Neuron (in vitro differentiated cells): ENCODE results near the gene CDC73.
"Not testable (repeated sequence)": the region's sequence is repeated elsewhere in the genome, so short reads cannot be mapped to it uniquely, and the experiment has no call there.

Experiments
- H2AFZ ChIP-seq: one replicate; pipeline ENCODE4 v1.6.1; 2013; ENCODE audit warnings: low read depth, mild to moderate bottlenecking, inconsistent platforms, low read length, moderate library complexity
- H3K27me3 ChIP-seq: one replicate; pipeline ENCODE4 v1.6.1; 2013; ENCODE audit warnings: low read length; ENCODE audit not compliant: insufficient read depth
- H3K36me3 ChIP-seq: one replicate; pipeline ENCODE4 v1.6.1; 2013; ENCODE audit warnings: low read length; ENCODE audit not compliant: insufficient read depth
- H3K4me1 ChIP-seq: one replicate; pipeline ENCODE4 v1.6.1; 2013; ENCODE audit warnings: low read length; ENCODE audit not compliant: insufficient read depth
- H3K4me3 ChIP-seq: 2 replicates; pipeline ENCODE4 v1.5.1; 2013; ENCODE audit warnings: mild to moderate bottlenecking, low read length, moderate library complexity
- H3K9me3 ChIP-seq: one replicate; pipeline ENCODE4 v1.6.1; 2013; ENCODE audit warnings: low read length

The CDC73 gene

DNA sequence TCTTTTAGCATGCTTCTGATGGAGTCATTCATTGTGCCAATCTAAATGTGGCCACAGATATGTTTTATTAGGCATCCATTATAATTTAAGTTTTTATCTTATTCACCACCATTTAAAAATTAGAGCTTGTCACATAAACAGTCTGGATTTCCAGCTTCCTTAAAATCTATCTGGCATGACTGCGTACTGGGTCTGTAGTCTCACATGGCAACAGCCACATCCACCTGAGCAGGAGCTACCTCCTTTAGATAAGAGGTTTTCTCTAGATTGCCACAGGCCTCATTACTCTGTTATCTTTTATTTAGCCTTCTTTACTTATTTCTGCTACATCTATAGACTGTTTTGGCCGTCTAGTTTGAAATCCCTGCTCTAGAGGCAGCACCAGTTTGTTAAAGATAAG, 35.5 kb downstream of the CDC73 start:
- Histone ChIP-seq H3K9me3 (no peaks in the 10 kb centered on the region), H3K36me3 (peaks cover 22% of the 10 kb centered on the region), H2AFZ (no peak overlapping the region), H3K27me3 (no peaks in the 10 kb centered on the region), H3K4me3 (no peak overlapping the region), H3K4me1 (no peaks in the 10 kb centered on the region)

DNA sequence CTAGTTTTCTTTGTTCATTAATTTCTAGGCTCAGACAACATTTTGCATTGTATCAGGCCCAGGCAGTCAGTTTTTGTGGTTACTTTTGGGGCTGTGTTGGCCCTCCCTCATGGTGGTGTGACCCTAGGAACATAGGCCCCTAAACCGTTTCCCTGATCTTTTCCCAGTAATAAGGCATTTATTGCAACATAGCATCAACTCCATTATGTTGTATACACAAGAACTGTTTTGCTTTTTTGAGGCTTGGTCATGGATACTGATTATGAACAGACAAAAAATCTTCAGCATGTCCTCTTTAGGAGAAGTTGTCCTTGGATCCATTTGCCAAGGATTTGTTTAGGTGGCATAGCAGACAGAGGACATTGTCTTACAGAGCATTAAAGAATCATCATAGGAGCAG, 54.3 kb downstream of the CDC73 start:
- no peaks in the 10 kb centered on the region for H3K27me3 ChIP-seq
- H3K4me1 ChIP-seq: peaks cover 2% of the 10 kb centered on the region
- peaks cover 23% of the 10 kb centered on the region for H3K36me3 ChIP-seq
- H3K4me3 ChIP-seq: no peak overlapping the region
- H2AFZ ChIP-seq: no peak overlapping the region
- peaks cover 10% of the 10 kb centered on the region for H3K9me3 ChIP-seq

DNA sequence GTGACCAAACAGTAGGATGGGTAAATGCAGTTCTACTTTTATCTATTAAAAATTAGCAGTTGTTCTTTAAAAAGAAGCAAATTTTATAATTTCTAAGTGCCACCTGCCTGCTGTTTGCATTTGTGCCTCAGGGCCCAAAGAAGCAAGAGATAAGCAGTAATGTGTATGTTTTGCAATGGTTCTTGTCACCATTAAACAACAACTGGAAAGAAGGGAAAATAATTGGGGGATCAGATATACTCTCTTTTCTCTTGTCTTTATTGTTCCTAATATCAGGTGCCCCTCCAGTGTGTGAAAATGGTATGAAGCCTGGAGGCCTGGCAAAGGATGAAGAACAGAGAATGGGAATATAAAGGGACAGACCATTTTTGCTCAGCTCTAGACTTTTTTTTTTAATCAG, 55.0 kb downstream of the CDC73 start:
- H3K27me3 ChIP-seq: no peaks in the 10 kb centered on the region
- peaks cover 5% of the 10 kb centered on the region for H3K4me1 ChIP-seq
- H3K36me3 ChIP-seq: peaks cover 28% of the 10 kb centered on the region
- H2AFZ ChIP-seq: no peak overlapping the region
- H3K4me3 ChIP-seq: no peak overlapping the region
- H3K9me3 ChIP-seq: peaks cover 8% of the 10 kb centered on the region

- Histone ChIP-seq H2AFZ (no peak overlapping the region), H3K4me3 (no peak overlapping the region), H3K27me3 (no peaks in the 10 kb centered on the region), H3K9me3 (peaks cover 8% of the 10 kb centered on the region), H3K36me3 (peaks cover 24% of the 10 kb centered on the region), H3K4me1 (peaks cover 8% of the 10 kb centered on the region)
These were observed 57.3 kb downstream of the CDC73 start for GRCh38 chr1:193179094-193179493.

GRCh38 chr1:193181536-193181935, 59.7 kb downstream of the CDC73 start:
- Histone ChIP-seq H3K4me1 (peaks cover 8% of the 10 kb centered on the region), H3K27me3 (no peaks in the 10 kb centered on the region), H3K4me3 (peak overlapping the region; percentile 58), H3K9me3 (peaks cover 8% of the 10 kb centered on the region), H2AFZ (no peak overlapping the region), H3K36me3 (peaks cover 20% of the 10 kb centered on the region)

DNA sequence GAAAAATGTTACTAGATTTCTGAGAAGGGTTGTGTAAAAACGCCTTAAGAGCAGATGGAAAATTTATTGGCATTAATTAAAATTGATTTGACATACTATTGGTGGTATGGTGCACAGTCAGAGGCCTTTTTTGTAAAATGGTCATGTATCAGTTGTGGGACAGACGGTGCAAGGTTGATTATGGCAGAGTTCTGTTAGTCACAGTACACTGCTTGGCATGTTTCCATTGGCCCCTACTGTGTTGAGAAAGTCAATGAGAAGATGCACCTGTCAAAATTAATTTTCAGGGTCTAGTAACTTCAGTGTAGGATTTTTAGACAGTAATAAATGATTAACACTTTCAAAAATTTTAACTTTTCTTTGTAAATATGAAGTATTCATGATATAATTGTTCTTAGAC, 60.2 kb downstream of the CDC73 start:
- peaks cover 8% of the 10 kb centered on the region for H3K9me3 ChIP-seq
- peaks cover 11% of the 10 kb centered on the region for H3K4me1 ChIP-seq
- H3K4me3 ChIP-seq: peak overlapping the region; percentile 58
- peaks cover 20% of the 10 kb centered on the region for H3K36me3 ChIP-seq
- no peak overlapping the region for H2AFZ ChIP-seq
- H3K27me3 ChIP-seq: no peaks in the 10 kb centered on the region

DNA sequence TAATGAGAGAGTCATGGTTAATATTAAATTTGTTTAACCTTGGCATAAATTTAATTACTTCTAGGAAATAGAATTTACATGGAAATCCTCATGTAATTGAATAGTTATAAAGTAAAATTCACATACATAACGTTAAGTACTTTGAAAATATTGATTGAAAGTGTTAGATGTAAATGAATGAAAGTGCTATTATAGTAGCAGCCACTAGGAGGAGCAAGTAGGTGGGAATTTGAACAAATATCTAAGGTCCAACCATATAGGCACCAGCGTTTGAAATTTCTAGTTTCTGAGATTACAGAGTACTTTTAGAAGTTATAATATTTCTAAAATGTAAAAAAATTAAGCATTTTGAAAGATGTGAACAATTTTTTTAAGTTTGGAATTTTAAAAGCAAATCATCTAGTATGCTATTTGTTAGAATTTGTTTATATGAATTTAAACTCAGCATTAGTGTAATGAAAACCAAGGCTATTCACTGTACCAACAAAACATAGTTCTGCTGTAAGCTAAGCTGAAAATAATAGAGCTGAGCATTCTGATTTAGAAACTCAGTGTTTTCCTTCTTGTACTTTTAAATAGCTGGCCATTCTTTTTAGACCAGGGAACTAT, 61.3 kb downstream of the CDC73 start:
- peaks cover 18% of the 10 kb centered on the region for H3K4me1 ChIP-seq
- peak overlapping the region; percentile 58 for H3K4me3 ChIP-seq
- H3K36me3 ChIP-seq: peaks cover 20% of the 10 kb centered on the region
- H2AFZ ChIP-seq: no peak overlapping the region
- no peaks in the 10 kb centered on the region for H3K27me3 ChIP-seq
- H3K9me3 ChIP-seq: peaks cover 8% of the 10 kb centered on the region

DNA sequence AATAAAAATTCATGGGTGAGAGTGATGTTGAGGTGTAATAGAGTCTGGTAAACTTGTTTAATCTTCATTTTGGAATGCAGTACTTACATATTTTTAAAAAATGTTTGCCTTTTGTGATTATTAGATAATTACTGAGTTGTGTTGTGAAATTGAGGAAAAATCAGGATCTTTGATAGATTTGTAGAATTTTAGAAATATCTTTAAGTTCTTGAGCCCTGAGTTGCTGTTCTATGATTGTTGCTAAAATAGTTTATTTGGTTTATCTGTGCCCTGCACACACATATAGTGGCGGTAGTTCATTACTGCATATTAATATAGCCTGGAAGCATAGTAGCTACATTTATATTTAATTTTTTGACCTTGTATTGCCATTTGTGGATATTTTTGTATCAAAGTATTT, 62.9 kb downstream of the CDC73 start:
- no peak overlapping the region for H2AFZ ChIP-seq
- H3K27me3 ChIP-seq: no peaks in the 10 kb centered on the region
- peak overlapping the region; percentile 58 for H3K4me3 ChIP-seq
- peaks cover 16% of the 10 kb centered on the region for H3K4me1 ChIP-seq
- H3K36me3 ChIP-seq: peaks cover 17% of the 10 kb centered on the region
- peaks cover 8% of the 10 kb centered on the region for H3K9me3 ChIP-seq

GRCh38 chr1:193185211-193185610, 63.4 kb downstream of the CDC73 start:
- peaks cover 16% of the 10 kb centered on the region for H3K4me1 ChIP-seq
- peaks cover 6% of the 10 kb centered on the region for H3K9me3 ChIP-seq
- H3K36me3 ChIP-seq: peaks cover 14% of the 10 kb centered on the region
- H2AFZ ChIP-seq: no peak overlapping the region
- H3K27me3 ChIP-seq: no peaks in the 10 kb centered on the region
- peak overlapping the region; percentile 58 for H3K4me3 ChIP-seq

DNA sequence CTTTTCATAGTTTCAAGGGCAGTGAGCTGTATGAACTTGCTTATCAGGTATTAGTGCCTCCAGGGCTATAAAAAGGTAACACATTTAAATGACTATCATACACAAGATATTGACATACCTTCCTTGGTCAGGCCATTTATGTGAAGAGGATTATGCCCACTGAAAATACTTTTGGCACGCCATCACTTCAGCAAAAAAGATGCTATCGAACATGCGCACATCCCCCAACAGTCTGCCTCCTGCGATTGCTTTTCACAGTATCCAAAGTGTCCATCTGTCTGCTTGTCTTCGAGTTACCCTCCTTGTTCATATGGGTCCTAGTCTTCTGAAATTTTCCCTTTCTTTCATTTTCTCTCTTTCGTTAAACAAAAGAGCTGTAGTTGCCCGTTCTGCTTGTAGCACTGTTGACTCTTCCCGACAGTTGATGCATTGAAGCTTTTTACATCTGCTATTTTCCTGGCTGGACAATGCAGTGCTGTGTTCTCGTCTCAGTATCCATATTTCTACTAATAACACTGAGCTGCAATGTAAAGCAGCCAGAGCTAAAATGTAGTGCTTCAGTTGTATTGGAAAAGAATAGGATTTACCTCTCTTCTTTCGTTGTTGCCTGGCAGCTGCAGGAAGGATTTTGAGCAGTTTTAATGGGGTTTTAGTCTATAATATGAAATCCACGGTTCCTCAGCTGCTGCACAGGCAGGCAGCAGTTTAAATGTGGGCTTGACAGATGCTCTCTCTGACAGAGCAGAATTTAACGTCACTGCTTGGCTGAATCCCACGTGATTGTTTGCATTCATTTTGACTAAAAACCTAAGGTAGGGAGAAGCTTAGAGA, 64.3 kb downstream of the CDC73 start, which contains the start of gene B3GALT2:
Gene B3GALT2, minus strand, starts transcription at position 713 of the 831 bp plus-strand sequence. CDS start 5,051 bp downstream, outside the sequence.
- H3K36me3 ChIP-seq: peaks cover 5% of the 10 kb centered on the region
- peaks cover 16% of the 10 kb centered on the region for H3K4me1 ChIP-seq
- no peak within 1 kb of the TSS for H2AFZ ChIP-seq
- H3K4me3 ChIP-seq: peak within 1 kb of the TSS; percentile 58
- no peaks in the 10 kb centered on the region for H3K27me3 ChIP-seq
- H3K9me3 ChIP-seq: peaks cover 2% of the 10 kb centered on the region

DNA sequence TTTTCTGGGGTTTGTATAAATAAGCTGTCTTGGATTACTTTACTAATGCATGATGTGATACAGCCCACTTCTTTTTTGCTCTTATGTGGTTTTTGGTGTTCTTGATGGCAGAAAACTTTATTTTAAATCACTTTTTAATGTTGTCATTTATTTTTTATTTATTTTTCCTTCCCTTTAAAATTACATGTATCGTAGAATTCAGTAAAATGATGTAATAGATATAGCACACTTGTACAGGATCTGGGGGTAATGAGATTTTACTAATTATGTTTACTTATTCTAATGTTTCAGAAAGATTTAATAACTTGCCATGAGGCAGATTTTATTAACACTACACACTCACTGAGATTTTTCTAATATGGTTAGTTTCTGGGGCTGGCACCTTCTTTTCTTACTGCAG, 65.3 kb downstream of the CDC73 start:
- H3K4me3 ChIP-seq: peak overlapping the region; percentile 58

DNA sequence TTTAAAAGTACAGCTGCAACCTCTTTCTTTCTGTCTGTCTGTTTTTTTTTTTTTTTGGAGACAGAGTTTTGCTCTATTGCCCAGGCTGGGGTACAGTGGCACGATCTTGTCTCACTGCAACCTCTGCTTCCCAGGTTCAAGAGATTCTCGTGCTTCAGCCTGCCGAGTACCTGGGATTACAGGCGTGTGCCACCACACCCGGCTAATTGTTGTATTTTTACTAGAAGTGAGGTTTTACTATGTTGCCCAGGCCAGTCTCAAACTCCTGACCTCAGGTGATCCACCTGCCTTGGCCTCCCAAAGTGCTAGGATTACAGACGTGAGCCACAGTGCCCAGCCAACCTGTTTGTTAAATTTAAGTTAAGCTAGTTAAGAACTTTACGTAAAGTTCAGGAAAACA, 67.1 kb downstream of the CDC73 start:
- not testable (repeated sequence) for H3K36me3 ChIP-seq

More for the DNA sequence above, 65.3 kb downstream of the CDC73 start:
- H2AFZ ChIP-seq: no peak overlapping the region
- H3K4me1 ChIP-seq: peaks cover 13% of the 10 kb centered on the region
- no peaks in the 10 kb centered on the region for H3K9me3 ChIP-seq
- no peaks in the 10 kb centered on the region for H3K27me3 ChIP-seq
- no peaks in the 10 kb centered on the region for H3K36me3 ChIP-seq

GRCh38 chr1:193189442-193190095, 67.7 kb downstream of the CDC73 start:
- H3K9me3 ChIP-seq: peaks cover 8% of the 10 kb centered on the region
- no peaks in the 10 kb centered on the region for H3K27me3 ChIP-seq
- no peaks in the 10 kb centered on the region for H3K36me3 ChIP-seq
- H3K4me1 ChIP-seq: peaks cover 10% of the 10 kb centered on the region
- no peak overlapping the region for H2AFZ ChIP-seq
- H3K4me3 ChIP-seq: no peak overlapping the region

More for the DNA sequence above, 67.1 kb downstream of the CDC73 start:
- H3K4me1 ChIP-seq: peaks cover 12% of the 10 kb centered on the region
- H3K4me3 ChIP-seq, H3K27me3 ChIP-seq, H3K9me3 ChIP-seq, H2AFZ ChIP-seq: not testable (repeated sequence)
